Right lung (tissue), 5 donors: ENCODE measurements around the gene RHBDF1. TPM values are rescaled to one million over a fixed set of nuclear protein-coding genes. Genes with fewer than 3 reads are reported as not detected.
A peak's percentile ranks its signal among the peaks of the same experiment; 100 is the strongest.

Experiments
- DNase-seq, 2 donors: peaks; one replicate each; pipeline ENCODE4 v3.0.0-alpha.2; 2013
- polyA plus RNA-seq, 5 donors: library from polyadenylated mRNA; unstranded; fragments of 120-200 nt; gene quantifications; one replicate each; pipeline versions ENCODE4 v1.2.1 to v1.2.3, GENCODE V29; 2013; ENCODE audit warnings: inconsistent platforms in 1 of 5, low replicate concordance in 1 of 5; ENCODE audit not compliant: insufficient read length in 5 of 5, insufficient read depth in 1 of 5

The RHBDF1 gene
- polyA plus RNA-seq, 5 donors = 32.1 to 48.2 (median 43.1) TPM

GRCh38 chr16:76535-77272 is 4.3 kb upstream of the RHBDF1 start:
- peak; percentile 70 to 73 for DNase-seq

DNA sequence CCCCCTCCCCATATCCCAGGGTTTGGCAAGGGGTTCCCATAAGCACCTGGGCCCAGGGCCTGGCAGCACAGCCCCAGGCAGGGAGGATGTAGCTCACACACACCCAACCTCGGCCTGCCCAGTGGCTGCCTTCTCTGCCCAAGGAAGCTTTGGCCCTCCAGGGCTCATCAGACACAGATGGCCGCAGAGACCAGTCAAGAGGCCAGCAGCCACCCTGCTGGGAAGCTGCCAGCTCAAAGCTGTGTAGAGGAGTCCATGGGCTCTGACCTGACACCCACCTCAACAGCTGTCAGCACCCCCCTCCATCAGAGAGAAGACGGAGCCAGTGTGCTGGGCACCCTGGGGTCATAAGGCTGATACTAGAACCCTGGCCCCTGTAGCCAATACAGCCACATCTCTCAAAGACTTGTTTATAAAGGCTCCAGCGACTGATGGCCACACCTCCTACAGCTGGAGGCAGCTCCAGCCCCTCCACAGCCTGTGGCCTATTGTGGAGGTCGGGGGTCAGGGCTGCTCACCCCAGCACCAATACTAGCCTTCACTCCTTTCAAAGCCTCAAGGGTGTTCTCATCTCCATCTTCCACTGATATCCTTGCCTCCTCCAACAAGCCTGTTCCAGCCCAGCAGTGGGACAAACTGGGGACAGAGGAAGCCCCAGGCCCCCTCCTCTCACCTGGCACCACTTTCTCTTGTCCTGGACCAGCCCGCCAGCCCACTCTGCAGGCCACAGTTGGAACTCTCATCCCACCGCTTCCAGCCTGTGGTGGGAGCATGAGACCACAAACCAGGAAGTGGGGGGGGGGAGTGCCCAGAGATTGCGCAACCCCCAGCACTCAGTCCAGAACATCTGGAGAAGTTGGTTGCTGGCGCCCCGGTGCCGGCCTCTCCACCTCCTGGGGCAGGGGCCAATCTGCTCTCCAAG is 3.4 kb upstream of the RHBDF1 start:
- DNase-seq = peak; percentile 85 to 86

- DNase-seq = no peak
Measured at GRCh38 chr16:74747-75334, 2.4 kb upstream of the RHBDF1 start.

DNA sequence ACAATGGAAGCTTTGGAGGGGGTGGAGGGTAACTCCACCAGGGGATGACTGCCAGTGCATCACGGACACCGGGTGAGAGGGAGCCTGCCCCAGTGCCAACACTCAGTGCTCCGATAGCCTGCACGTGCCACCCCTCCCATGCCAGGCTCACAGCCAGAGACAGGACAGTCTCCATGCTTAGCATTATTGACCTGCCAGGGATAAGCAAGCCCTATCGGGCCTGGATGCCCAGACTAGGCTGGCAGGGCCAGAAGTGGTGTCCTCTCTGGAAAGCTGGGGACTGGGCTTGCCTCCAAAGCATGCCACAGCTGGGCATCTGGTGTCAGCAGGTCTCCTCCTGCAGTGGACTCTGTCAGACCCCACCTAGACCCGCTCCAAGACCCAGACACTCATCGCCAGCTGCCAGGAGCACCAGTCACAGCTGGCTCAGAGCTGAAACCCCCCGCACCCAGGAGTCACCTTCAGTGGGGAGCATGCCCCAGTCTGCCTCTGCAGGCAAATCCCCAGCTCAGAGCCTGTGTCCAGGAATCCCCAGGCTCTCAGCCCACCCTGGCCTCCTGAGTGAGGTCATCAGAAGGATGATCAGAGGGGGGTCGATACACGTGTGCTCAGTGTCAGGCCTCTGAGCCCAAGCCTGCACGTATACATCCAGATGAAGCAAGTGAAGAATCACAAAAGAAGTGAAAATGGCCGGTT is 1.8 kb upstream of the RHBDF1 start:
- DNase-seq = no peak

DNA sequence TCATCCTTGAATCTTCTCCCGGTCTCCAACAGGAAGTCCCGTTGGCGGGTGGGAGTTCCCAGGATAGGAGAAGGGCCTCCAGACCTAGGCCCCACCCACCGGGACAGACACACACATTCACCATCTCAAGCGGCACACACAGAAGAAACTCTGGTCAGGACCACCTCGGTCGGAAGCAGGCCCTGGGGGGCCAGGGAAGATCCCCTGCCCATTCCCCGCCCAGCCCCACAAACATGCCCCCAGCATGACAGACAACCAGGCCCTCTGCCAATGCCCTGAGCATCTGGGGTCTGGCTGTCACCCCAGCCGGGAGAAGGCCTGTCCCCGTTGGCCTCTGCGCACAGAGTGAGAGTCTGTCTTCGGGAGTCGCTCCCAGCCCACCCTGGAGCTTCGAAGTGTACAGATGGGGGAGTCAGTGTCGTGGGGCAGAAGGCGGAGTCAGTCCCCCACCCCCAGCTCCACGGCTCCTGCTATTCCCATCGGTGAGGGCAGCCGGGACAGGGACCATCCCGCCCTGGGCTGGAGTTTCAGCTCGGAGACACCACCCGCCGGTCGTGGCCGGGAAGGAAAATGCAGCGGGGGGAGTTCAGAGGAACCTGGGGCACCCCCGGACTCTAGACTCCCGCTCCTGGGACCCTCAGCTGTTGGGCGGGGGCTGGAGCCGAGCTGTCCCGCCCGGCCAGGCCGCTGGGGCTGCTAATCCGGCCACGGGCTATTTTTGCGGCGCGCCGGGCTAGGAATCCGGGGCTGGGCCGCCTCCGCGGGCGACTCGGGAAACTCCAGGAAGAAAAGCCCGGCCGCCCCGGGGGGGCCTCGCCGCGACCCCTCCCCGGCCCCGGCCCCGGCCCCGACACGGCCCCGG is 660 bp downstream of the RHBDF1 start:
- DNase-seq = peak; percentile 73 to 79

- DNase-seq = no peak
Measured at GRCh38 chr16:71210-71539, 1.3 kb downstream of the RHBDF1 start.

DNA sequence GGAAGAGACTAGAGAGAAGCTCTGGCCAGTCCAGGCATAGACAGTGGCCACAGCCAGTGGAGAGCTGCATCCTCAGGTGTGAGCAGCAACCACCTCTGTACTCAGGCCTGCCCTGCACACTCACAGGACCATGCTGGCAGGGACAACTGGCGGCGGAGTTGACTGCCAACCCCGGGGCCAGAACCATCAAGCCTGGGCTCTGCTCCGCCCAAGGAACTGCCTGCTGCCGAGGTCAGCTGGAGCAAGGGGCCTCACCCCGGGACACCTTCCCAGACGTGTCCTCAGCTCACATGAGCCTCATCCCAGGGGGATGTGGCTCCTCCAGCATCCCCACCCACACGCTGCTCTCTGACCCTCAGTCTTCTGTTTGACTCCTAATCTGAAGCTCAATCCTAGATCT is 3.2 kb downstream of the RHBDF1 start:
- no peak for DNase-seq

DNA sequence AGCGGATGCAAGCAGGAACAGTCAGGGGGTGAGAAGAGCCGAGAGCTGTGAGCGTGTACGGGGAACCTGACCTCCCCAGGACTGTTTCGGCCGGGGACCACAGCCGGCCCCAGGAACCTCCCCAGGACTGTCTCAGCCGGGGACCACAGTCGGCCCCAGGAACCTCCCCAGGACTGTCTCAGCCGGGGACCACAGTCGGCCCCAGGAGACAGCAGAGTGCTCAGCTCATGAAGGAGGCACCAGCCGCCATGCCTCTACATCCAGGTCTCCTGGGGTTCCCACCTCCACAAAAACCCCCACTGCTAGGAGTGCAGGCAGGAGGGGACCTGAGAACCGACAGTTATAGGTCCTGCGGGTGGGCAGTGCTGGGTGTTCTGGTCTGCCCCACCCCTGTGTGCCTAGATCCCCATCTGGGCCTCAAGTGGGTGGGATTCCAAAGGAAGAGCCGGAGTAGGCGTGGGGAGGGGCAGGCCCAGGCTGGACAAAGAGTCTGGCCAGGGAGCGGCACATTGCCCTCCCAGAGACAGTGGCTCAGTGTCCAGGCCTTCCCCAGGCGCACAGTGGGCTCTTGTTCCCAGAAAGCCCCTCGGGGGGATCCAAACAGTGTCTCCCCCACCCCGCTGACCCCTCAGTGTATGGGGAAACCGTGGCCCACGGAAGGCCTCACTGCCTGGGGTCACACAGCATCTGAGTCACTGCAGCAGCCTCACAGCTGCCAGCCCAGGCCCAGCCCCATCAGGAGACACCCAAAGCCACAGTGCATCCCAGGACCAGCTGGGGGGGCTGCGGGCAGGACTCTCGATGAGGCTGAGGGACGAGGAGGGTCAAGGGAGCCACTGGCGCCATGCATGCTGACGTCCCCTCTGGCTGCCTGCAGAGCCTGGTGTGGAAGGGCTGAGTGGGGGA is 4.3 kb downstream of the RHBDF1 start:
- no peak for DNase-seq

GRCh38 chr16:67183-67791 is 5.1 kb downstream of the RHBDF1 start:
- DNase-seq = no peak

GRCh38 chr16:66309-67182 is 5.9 kb downstream of the RHBDF1 start:
- DNase-seq = no peak

DNA sequence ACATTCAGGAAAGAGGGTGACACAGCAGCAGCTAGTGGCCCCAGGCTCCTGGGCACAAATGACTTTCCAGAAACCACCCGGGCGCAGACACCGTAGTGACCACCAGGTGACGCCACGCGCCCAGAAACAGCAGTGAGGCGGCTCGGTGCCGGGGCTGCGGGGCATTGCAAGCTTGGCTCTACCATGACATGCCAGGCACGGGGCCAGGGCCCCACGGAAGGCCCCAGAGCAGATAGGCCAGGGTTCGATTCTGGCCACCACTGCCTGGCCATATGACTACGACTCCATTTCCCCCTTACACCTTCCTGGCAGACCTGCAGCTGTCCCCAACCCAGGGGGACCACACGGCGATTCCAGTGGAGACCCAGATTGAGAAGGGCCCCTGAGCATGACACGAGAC is 6.7 kb downstream of the RHBDF1 start:
- DNase-seq = peak; percentile 53 to 72

DNA sequence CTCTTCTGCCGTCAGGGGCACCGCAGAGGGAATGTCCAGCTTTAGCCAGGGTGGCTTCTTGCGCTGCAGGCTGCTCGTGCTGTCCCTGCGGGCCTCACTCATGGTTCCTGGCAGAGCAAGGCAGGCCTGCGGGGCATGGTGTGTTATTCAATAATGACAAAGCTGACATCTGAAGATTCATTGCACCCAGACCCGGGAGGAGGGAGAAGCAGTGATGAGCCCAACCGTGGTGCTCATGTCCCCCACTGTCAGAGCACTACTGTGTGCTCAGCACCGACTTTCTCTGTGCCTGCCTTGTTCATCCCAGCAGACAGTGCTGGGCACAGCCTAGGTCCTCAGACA is 7.5 kb downstream of the RHBDF1 start:
- DNase-seq = no peak

DNA sequence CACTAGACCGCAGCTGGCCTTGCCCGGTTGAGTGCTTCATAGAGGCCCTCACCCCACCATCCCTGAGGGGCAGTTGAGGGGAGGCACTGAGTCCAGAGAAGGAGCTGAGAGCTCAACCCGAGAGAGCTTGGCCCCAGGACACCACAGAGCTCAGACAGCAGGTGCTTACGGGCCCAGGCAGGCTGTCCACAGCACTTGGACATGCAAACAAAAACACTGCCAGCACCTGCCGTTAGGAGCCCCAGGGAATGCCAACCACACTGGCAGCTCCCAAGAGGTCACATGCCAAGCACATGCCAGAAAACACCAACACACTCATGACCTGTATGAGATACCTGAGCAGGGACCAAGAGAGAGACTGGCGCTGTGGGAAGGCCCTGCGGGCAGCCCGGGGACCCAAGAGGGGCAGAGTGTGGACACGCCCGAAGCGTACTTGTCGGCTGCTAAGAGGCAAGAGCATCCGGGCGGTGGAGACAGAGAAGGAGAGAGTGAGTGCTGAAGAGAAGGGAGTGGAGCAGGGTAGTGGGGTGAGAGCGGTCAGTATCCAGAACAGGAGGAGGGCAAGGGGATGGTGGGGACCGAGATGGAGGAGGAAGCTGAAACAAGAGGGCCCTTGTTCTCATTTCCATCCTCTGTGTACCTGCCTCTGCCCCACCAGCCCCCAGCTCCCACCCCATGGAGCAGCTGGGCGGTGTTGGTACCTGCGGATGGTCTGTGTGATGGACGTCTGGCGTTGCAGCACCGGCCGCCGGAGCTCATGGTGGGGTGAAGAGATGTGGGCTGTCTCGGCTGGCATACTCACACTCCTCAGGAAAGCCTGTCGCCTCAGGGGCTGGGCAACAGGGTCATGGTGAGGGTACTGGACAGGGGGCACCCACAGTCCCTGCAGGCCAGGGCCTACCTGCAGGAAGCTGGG is 8.2 kb downstream of the RHBDF1 start:
- DNase-seq = no peak

DNA sequence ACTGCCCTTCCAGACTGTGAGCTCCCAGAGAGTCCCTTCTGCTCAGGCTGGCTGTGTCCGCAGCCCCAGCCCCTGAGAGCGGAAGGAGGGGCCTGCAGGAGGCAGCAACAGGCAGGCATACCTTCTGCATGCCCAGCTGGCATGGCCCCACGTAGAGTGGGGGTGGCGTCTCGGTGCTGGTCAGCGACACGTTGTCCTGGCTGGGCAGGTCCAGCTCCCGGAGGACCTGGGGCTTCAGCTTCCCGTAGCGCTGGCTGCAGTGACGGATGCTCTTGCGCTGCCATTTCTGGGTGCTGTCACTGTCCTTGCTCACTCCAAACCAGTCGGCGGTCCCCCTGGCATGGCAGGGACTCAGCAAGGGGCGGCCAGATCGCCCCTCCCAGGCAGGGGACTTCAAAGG is 9.0 kb downstream of the RHBDF1 start:
- no peak for DNase-seq

- no peak for DNase-seq
Measured at GRCh38 chr16:62968-63391, 9.5 kb downstream of the RHBDF1 start.

DNA sequence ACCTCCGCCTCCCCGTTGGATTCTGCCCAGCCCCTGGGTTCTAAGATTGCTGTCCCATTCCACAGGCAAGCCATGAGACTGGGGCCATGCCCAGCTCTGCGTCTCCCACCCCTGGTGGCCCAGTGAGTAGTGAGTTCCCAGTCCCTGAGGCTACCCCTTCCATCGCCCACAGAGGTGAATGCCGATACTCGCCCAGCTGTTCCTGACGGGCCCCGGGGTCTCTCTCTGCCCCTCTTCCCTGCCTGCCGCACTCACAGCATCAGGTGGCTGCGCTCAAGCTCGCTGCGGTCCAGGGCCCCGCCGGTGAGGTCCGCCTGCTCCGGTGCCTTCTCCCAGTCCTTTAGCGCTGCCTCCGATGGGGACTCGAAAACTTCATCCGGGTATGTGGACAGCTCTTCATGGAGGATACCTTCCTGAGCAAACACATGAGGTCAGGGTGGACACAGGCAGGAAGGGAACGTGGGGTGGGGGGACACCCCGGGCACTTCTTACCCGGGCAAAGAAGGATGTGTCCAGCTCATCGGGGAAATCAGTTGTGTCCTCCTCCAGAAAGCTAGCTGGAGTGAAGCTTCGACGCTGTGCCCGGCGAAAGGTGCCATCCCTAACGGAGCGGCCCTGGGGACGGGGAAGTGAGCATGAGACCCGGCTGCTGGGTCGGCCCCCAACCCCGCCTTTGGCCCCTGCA is 10.0 kb downstream of the RHBDF1 start:
- DNase-seq = no peak

DNA sequence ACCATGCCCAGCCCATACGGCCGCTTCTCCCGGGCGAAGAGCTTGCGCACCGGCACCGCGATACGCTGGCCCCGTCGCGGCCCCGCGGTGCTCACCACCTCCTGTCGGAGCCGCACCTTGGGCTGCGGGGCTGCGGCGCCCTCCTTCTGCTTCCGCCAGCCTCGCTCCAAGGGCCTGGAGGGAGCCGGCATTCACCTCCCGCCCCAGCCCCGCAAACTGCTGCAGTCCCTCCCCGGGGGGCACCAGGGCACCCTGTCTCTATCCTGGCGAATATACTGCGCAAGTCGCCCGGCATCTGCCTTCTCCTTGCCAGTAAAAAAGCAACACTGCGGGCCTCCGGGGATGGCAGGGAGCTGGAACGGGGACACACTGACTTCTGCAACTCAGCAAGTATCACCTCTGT is 10.6 kb downstream of the RHBDF1 start:
- DNase-seq = no peak
